MM.1S (cell line): ENCODE results near the gene TPCN2.

Experiments
- CTCF ChIP-seq: fragments of 300-600 bp; sonication (generic); IDR thresholded peaks from 2 replicates; pipeline ENCODE4 v1.5.1; 2016; ENCODE audit warnings: antibody characterized with exemption, low read length, mixed read lengths
- EZH2 ChIP-seq: fragments of 300-600 bp; sonication (generic); optimal IDR thresholded peaks from 2 replicates; pipeline ENCODE3; 2017; ENCODE audit warnings: low read depth, mild to moderate bottlenecking, antibody characterized with exemption, low read length, mixed read lengths

GRCh38 chr11:69062873-69063651 is 14.3 kb downstream of the TPCN2 start:
- no peak for TF ChIP-seq CTCF
- TF ChIP-seq EZH2: no peak
